ENCODE results near the gene MMS19. TPM values are rescaled to one million over a fixed set of nuclear protein-coding genes. Genes with fewer than 3 reads are reported as not detected.

MMS19 gene
- total RNA-seq, 4 donors from 2014 or later = 80.4 to 90.2 (median 88.4) TPM

DNA sequence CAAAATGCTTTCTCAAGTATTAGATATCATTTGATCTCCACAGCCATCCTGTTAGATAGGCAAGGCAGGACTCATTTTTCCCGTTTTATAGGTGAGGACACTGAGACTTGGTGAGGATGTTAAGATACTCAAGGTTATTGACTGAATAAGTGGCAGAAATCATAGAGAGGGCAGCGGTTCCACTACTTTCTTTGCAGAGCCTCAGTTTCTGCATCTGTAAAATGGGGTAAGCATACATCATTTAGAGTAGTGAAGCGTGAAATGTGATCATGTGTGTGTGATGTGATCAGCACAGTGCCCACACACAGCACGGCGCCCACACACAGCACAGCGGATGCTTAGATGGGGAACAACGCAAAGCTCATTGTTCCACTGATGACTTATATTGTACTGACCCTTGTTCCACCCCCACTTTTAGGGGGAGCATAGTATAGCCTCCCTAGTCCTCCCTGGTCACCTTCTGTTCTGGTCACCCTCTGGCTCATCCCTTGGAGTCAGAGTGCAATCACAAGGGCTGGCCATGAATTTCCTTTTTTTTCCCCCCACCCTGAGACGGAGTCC, 11.0 kb upstream of the MMS19 start:
- 52 to 64% methylated on average over 8 of the region's 8 CpGs for WGBS, 2 donors
- Histone ChIP-seq H3K9me3 (no peaks in the 10 kb centered on the region), H3K27ac (no peak overlapping the region), H3K4me3 (no peak overlapping the region), H3K27me3 (no peaks in the 10 kb centered on the region), H3K36me3 (no peaks in the 10 kb centered on the region), H3K4me1 (peaks cover 0 to 10% (median 0%) of the 10 kb centered on the region in 4 donors)
- DNase-seq (ENCODE audit: low spot score in 2 of 2) = no peak
- TF ChIP-seq POLR2A (IDR thresholded peaks at IDR 0.05) (no peak), EP300 (IDR thresholded peaks at IDR 0.05) (no peak)
- TF ChIP-seq, protein P1, sequence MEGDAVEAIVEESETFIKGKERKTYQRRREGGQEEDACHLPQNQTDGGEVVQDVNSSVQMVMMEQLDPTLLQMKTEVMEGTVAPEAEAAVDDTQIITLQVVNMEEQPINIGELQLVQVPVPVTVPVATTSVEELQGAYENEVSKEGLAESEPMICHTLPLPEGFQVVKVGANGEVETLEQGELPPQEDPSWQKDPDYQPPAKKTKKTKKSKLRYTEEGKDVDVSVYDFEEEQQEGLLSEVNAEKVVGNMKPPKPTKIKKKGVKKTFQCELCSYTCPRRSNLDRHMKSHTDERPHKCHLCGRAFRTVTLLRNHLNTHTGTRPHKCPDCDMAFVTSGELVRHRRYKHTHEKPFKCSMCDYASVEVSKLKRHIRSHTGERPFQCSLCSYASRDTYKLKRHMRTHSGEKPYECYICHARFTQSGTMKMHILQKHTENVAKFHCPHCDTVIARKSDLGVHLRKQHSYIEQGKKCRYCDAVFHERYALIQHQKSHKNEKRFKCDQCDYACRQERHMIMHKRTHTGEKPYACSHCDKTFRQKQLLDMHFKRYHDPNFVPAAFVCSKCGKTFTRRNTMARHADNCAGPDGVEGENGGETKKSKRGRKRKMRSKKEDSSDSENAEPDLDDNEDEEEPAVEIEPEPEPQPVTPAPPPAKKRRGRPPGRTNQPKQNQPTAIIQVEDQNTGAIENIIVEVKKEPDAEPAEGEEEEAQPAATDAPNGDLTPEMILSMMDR (IDR thresholded peaks at IDR 0.05) = no peak

DNA sequence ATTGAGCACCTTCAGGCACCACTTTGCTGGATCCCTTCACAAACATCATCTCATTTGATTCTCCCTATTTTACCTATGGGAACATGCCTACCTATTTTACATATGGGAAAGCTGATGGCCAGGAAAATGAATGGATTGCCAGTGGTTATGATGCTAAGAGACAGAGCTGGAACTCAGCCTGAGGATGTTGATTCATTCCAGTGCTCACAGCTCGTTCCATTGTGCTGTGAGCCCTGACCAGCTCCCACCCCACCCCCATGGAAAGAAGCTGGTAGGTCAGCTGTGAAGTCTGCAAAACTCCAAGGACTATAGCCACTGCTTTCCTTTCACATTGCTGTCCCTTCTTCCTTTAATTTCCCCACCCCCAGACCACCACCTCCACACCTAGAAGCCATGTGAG, 10.1 kb upstream of the MMS19 start:
- WGBS, 2 donors = 27 to 30% methylated on average over 1 of the region's 1 CpG
- H3K27ac ChIP-seq = no peak overlapping the region
- TF ChIP-seq EP300 (IDR thresholded peaks at IDR 0.05) (no peak), POLR2A (IDR thresholded peaks at IDR 0.05) (no peak)
- TF ChIP-seq, protein P1 (IDR thresholded peaks at IDR 0.05) = no peak
- no peaks in the 10 kb centered on the region for H3K9me3 ChIP-seq
- no peak for DNase-seq (ENCODE audit: low spot score in 2 of 2)
- H3K27me3 ChIP-seq = no peaks in the 10 kb centered on the region
- peaks cover 0 to 10% (median 0%) of the 10 kb centered on the region in 4 donors for H3K4me1 ChIP-seq
- no peak overlapping the region for H3K4me3 ChIP-seq
- no peaks in the 10 kb centered on the region for H3K36me3 ChIP-seq

DNA sequence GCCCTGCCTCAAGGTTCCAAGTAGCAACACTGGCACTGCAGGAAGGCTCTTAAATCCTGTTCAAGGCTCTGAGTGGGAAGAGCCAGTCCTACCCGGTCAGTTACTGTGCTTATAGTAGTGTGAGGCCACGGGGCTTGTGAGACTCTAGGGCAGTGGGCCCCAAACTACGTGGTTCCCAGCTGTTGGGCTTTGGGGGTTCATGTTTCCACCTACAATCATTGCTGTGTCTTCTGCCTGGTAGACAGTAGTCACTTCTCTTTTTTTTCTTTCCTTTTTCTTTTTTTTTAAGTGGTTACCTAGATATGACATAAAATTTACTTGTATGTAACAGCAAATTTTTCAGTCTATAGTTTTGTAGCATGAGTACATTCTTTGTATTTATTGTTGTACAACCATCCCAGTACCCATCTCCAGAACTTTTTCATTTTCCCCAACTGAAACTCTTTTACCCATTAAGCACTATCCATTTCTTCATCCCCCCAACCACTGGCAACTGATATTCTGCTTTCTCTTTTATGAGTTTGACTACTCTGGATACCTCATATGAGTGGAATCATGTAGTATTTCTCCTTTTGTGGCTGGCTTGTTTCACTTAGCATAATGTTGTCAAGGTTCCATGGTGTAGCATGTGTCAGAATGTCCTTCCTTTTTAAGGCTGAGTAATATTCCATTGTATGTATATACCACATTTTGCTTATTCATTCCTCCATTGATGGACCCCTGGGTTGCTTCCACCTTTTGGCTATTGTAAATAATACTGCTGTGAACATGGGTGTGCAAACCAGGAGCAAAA, 8.2 kb upstream of the MMS19 start:
- DNase-seq (ENCODE audit: low spot score in 2 of 2) = no peak
- peaks cover 0 to 3% (median 0%) of the 10 kb centered on the region in 4 donors for H3K4me1 ChIP-seq
- WGBS, 2 donors = 68 to 90% methylated on average over 3 of the region's 3 CpGs
- no peak overlapping the region for H3K4me3 ChIP-seq
- no peaks in the 10 kb centered on the region for H3K36me3 ChIP-seq
- TF ChIP-seq POLR2A (IDR thresholded peaks at IDR 0.05) (no peak), EP300 (IDR thresholded peaks at IDR 0.05) (no peak)
- TF ChIP-seq, protein P1 (IDR thresholded peaks at IDR 0.05) = no peak
- H3K27ac ChIP-seq = no peak overlapping the region
- H3K27me3 ChIP-seq = no peaks in the 10 kb centered on the region
- H3K9me3 ChIP-seq = no peaks in the 10 kb centered on the region

DNA sequence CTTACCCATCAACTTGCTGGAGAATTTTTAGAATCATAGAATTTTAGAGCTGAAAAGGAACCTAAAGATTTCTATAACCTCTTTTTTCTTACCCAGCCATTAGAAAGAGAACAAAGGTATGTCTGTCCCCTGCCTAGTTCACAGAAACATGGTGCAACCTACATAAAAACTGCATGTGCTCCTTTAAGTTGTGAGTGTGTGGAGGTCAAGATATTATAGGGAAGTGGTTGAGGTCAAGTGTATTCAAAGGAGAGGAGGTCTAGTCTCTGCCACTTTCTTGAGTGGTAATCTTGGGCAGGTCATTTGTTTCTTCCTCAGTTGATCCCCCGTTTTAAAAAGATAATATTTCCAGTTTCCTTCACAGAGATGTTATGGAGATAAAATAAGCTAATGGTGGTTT, 6.9 kb upstream of the MMS19 start:
- no peak overlapping the region for H3K27ac ChIP-seq
- peaks cover 0 to 11% (median under 1%) of the 10 kb centered on the region in 4 donors for H3K4me1 ChIP-seq
- H3K27me3 ChIP-seq = no peaks in the 10 kb centered on the region
- H3K4me3 ChIP-seq = no peak overlapping the region
- no peak for DNase-seq (ENCODE audit: low spot score in 2 of 2)
- 85 to 88% methylated on average over 1 of the region's 1 CpG for WGBS, 2 donors
- H3K9me3 ChIP-seq = no peaks in the 10 kb centered on the region
- TF ChIP-seq, protein P1 (IDR thresholded peaks at IDR 0.05) = no peak
- TF ChIP-seq POLR2A (IDR thresholded peaks at IDR 0.05) = no peak
- TF ChIP-seq EP300 (IDR thresholded peaks at IDR 0.05) = no peak
- H3K36me3 ChIP-seq = no peaks in the 10 kb centered on the region

- WGBS, 2 donors = 53 to 62% methylated on average over 3 of the region's 3 CpGs
- Histone ChIP-seq H3K27ac (no peak overlapping the region), H3K9me3 (no peaks in the 10 kb centered on the region), H3K36me3 (no peaks in the 10 kb centered on the region), H3K4me1 (peaks cover 0 to 13% (median 3%) of the 10 kb centered on the region in 4 donors), H3K4me3 (no peak overlapping the region), H3K27me3 (no peaks in the 10 kb centered on the region)
- no peak for TF ChIP-seq POLR2A (IDR thresholded peaks at IDR 0.05)
- TF ChIP-seq, protein P1 (IDR thresholded peaks at IDR 0.05) = no peak
- no peak for TF ChIP-seq EP300 (IDR thresholded peaks at IDR 0.05)
- no peak for DNase-seq (ENCODE audit: low spot score in 2 of 2)
These were observed 5.2 kb upstream of the MMS19 start for GRCh38 chr10:97503406-97503805.
